ENCODE results near the gene STON2. TPM values are rescaled to one million over a fixed set of nuclear protein-coding genes. Genes with fewer than 3 reads are reported as not detected.

Gene STON2
- total RNA-seq, 2 experiments from 2014 or later = 0.58 TPM; not detected in 1

DNA sequence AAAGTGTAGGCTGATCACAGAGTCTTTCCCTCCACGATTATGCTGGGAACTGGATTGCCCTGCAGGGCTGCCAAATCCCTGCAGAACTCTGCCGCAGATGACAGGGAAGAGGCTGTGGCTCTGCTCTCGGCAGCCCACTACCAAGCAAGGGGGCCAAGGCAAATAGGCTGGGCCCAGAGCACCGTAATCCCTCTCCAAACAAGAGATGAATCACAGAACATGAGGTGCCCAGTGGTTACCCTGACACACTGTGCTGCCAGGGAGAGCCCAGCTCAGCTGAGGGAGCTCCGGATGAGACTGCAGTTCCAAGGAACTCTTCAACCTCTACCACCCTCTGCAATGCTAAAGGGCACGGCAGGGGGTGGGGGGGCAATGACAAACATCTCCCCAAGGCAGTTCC lies 33.9 kb downstream of the STON2 start:
- ATAC-seq (no peak), DNase-seq (no peak)
- intact Hi-C loops (cut with micrococcal nuclease) = no loop called here
- H3K9me3 Mint-ChIP-seq = no peaks in the 10 kb centered on the region
- TF ChIP-seq, protein P1, sequence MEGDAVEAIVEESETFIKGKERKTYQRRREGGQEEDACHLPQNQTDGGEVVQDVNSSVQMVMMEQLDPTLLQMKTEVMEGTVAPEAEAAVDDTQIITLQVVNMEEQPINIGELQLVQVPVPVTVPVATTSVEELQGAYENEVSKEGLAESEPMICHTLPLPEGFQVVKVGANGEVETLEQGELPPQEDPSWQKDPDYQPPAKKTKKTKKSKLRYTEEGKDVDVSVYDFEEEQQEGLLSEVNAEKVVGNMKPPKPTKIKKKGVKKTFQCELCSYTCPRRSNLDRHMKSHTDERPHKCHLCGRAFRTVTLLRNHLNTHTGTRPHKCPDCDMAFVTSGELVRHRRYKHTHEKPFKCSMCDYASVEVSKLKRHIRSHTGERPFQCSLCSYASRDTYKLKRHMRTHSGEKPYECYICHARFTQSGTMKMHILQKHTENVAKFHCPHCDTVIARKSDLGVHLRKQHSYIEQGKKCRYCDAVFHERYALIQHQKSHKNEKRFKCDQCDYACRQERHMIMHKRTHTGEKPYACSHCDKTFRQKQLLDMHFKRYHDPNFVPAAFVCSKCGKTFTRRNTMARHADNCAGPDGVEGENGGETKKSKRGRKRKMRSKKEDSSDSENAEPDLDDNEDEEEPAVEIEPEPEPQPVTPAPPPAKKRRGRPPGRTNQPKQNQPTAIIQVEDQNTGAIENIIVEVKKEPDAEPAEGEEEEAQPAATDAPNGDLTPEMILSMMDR (IDR thresholded peaks at IDR 0.05) = no peak
- H3K36me3 Mint-ChIP-seq (ENCODE audit: low read depth) = no peaks in the 10 kb centered on the region
- H3K27me3 Mint-ChIP-seq = peaks cover 3% of the 10 kb centered on the region
- ChIA-PET POLR2A (no interaction called here), CTCF (interaction anchor here (1.0 to 1.4 kb wide), 2 partner anchors 12 to 88 kb away, joined by 3 to 4 read pairs; no protein-coding TSS in a partner anchor)
- no peak overlapping the region for H3K4me3 Mint-ChIP-seq
- H3K27ac Mint-ChIP-seq = no peak overlapping the region
- H3K4me1 Mint-ChIP-seq (ENCODE audit: low read depth) = no peaks in the 10 kb centered on the region

DNA sequence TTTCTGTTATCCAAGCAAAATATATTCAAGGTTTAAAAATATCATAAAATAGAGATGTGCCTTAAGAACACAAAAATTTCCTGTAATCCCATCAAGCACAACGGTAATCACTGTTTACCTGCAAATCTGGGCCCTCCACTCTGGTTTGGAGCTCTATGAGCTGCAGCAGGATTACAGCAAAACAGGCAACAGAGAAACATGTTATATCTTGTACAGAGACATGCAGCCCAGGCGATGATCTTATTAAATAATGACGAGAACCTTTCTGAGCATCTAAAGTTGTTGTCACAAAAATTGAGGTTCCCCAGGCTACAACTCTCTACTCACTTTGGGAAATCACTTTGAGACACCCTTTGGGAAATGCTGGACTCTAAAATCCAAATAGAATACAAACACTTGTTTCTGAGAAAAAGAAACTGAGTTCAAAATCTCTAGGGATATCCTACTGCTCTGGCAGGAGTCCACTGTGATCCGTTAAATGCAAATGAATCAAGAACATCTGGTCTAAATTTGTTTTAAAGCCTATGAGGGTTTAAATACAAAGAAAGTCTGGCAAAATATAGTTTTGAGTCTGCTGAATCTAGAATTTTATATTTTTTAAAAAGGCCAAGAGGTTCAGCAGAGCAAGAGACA lies 36.3 kb downstream of the STON2 start:
- no peak overlapping the region for H3K4me3 Mint-ChIP-seq
- intact Hi-C loops (cut with micrococcal nuclease) = no loop called here
- POLR2A ChIA-PET = no interaction called here
- no peak overlapping the region for H3K27ac Mint-ChIP-seq
- H3K27me3 Mint-ChIP-seq = peaks cover 1% of the 10 kb centered on the region
- H3K36me3 Mint-ChIP-seq (ENCODE audit: low read depth) = no peaks in the 10 kb centered on the region
- DNase-seq = no peak
- CTCF ChIA-PET = interaction anchor here (1.0 kb wide), 1 partner anchor 101 kb away, joined by 3 read pairs; no protein-coding TSS in a partner anchor
- no peak for ATAC-seq
- TF ChIP-seq, protein P1 (IDR thresholded peaks at IDR 0.05) = no peak
- no peaks in the 10 kb centered on the region for H3K4me1 Mint-ChIP-seq (ENCODE audit: low read depth)
- H3K9me3 Mint-ChIP-seq = no peaks in the 10 kb centered on the region

DNA sequence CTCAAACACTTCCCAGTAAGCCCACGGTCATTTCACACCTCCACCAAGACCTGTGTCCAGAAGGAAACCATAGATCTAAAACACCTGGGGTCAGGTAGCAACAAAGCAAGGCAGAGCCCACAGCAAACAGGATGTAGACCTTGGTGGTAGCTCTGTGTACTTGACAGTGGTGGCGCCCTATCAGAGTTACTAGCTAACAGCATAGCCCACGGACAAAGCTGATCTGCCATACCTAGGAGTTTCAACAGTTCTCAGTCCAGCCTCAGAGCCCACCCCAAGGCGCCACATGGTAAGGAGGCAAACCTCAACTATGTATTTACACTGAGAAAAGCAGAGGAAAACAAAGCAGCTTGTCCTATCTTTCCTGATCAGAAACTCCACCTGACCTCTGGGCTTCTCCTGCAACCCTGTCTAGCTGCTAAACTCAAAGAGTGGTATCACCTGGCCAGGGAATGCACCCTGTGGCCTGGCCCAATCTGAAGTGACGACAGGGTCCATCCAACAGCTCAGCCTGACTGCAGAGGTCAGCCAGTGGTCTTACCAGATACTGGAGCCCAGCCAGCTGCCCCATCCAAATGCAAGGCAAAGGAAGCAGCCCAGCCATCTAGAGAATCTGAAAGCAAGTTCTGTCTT lies 46.3 kb downstream of the STON2 start:
- ChIA-PET POLR2A (interaction anchor here (0.6 kb wide), 1 partner anchor 1629 kb away, joined by 4 read pairs; no protein-coding TSS in a partner anchor), CTCF (interaction anchor here (1.3 kb wide), 1 partner anchor 12 kb away, joined by 4 read pairs; no protein-coding TSS in a partner anchor)
- ATAC-seq = no peak
- H3K27ac Mint-ChIP-seq = no peak overlapping the region
- H3K4me3 Mint-ChIP-seq = no peak overlapping the region
- peaks cover 6% of the 10 kb centered on the region for H3K9me3 Mint-ChIP-seq
- intact Hi-C loops (cut with micrococcal nuclease) = no loop called here
- no peaks in the 10 kb centered on the region for H3K36me3 Mint-ChIP-seq (ENCODE audit: low read depth)
- no peaks in the 10 kb centered on the region for H3K4me1 Mint-ChIP-seq (ENCODE audit: low read depth)
- no peak for DNase-seq
- H3K27me3 Mint-ChIP-seq = peaks cover 2% of the 10 kb centered on the region
- TF ChIP-seq, protein P1 (IDR thresholded peaks at IDR 0.05) = no peak

DNA sequence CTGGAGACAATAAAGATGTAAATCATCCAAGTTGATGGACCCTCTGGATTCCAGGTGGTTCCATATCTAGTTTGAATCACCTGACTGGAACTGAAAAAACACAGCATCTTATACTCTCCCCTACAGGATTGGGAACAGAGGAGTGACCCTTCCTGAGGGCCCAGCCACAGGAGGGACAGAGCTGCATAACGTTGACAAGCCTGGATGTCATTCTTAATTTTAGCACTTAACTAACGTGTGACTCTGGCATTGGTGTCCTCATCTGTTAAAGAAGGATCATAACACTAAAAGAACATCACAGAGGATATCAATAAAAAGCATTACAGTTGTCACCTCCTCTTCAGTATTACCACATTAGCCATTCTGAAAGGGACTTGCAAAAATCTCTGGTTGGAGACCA lies 47.7 kb downstream of the STON2 start:
- TF ChIP-seq, protein P1 (IDR thresholded peaks at IDR 0.05) = no peak

DNA sequence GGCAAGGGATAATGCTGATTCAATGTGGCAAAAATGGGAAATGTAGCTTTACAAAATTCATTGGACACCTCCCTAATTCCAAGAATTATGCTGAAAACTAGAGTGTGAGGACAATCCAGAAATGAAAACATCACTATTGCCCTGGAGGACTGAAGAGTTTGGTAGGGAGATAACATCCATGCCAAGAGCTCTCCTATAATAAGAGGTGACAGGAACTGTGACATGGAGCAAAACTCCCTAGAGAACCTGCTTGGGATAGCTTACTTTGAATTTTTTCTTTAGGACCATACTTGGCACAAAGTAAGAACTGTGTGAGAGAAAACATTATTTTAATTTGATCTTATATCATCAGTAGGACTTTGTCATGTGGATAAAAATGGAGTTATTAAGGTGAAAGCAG lies 48.9 kb downstream of the STON2 start:
- TF ChIP-seq, protein P1 (IDR thresholded peaks at IDR 0.05) = no peak
- ChIA-PET POLR2A (no interaction called here), CTCF (no interaction called here)
- H3K27me3 Mint-ChIP-seq = no peaks in the 10 kb centered on the region
- ATAC-seq (no peak), DNase-seq (no peak)
- no peak overlapping the region for H3K4me3 Mint-ChIP-seq
- intact Hi-C loops (cut with micrococcal nuclease) = no loop called here
- H3K9me3 Mint-ChIP-seq = peaks cover 6% of the 10 kb centered on the region
- H3K36me3 Mint-ChIP-seq (ENCODE audit: low read depth) = no peaks in the 10 kb centered on the region
- H3K4me1 Mint-ChIP-seq (ENCODE audit: low read depth) = no peaks in the 10 kb centered on the region
- H3K27ac Mint-ChIP-seq = no peak overlapping the region

More for the DNA sequence above, 47.7 kb downstream of the STON2 start:
- intact Hi-C loops (cut with micrococcal nuclease) = no loop called here
- CTCF ChIA-PET = no interaction called here
- DNase-seq (no peak), ATAC-seq (no peak)
- Mint-ChIP-seq H3K9me3 (peaks cover 6% of the 10 kb centered on the region), H3K4me3 (no peak overlapping the region), H3K4me1 (ENCODE audit: low read depth) (no peaks in the 10 kb centered on the region), H3K36me3 (ENCODE audit: low read depth) (no peaks in the 10 kb centered on the region), H3K27me3 (no peaks in the 10 kb centered on the region), H3K27ac (no peak overlapping the region)
- POLR2A ChIA-PET = no interaction called here
